Lung (tissue), 12 donors: ENCODE data around the gene ANTXR1. TPM values are rescaled to one million over a fixed set of nuclear protein-coding genes. Genes with fewer than 3 reads are reported as not detected.

ENCODE experiments used
- ATAC-seq: fragments of 200-7000 bp; cut with Tn5 transposase; one replicate; pipeline ENCODE4 v1.9.1; 2020; ENCODE audit warnings: moderate number of reproducible peaks; ENCODE audit not compliant: insufficient read depth, low FRiP score
- DNase-seq, 3 donors: peaks; one replicate each; pipeline ENCODE4 v3.0.0-alpha.2; 2013 to 2017
- H3K27ac ChIP-seq, 2 donors: one replicate each; pipeline ENCODE4 v1.5.1; 2013; ENCODE audit warnings: mild to moderate bottlenecking in 2 of 2, moderate library complexity in 2 of 2, control low read depth in 1 of 2, inconsistent platforms in 1 of 2, low read depth in 1 of 2, low read length in 1 of 2
- H3K27me3 ChIP-seq, 3 donors: one replicate each; pipeline ENCODE4 v1.5.1; 2013; ENCODE audit warnings: low read length in 2 of 3; ENCODE audit not compliant: control insufficient read depth in 3 of 3, insufficient read depth in 3 of 3
- H3K36me3 ChIP-seq, 4 donors: one replicate each; pipeline ENCODE4 v1.5.1; 2013; ENCODE audit warnings: low read length in 4 of 4, mild to moderate bottlenecking in 1 of 4, moderate library complexity in 1 of 4; ENCODE audit not compliant: control insufficient read depth in 4 of 4, insufficient read depth in 4 of 4
- H3K4me1 ChIP-seq, 5 donors: one replicate each; pipeline ENCODE4 v1.5.1; 2013; ENCODE audit warnings: low read length in 5 of 5, mild to moderate bottlenecking in 2 of 5, moderate library complexity in 1 of 5; ENCODE audit not compliant: control insufficient read depth in 5 of 5, insufficient read depth in 5 of 5
- H3K4me3 ChIP-seq: one replicate; pipeline ENCODE4 v1.5.1; 2013; ENCODE audit warnings: mild to moderate bottlenecking, control low read depth, moderate library complexity
- H3K9ac ChIP-seq, 2 donors: one replicate each; pipeline ENCODE4 v1.5.1; 2013; ENCODE audit warnings: low read length in 2 of 2, control low read depth in 1 of 2; ENCODE audit not compliant: insufficient read depth in 1 of 2
- H3K9me3 ChIP-seq, 4 donors: one replicate each; pipeline ENCODE4 v1.5.1; 2013; ENCODE audit warnings: low read length in 3 of 4, mild to moderate bottlenecking in 1 of 4, moderate library complexity in 1 of 4; ENCODE audit not compliant: control insufficient read depth in 4 of 4, insufficient read depth in 3 of 4
- CTCF ChIP-seq: IDR thresholded peaks from 2 replicates; pipeline ENCODE4 v1.5.1; 2012; ENCODE audit warnings: mild to moderate bottlenecking; ENCODE audit errors: control extremely low read depth, extremely low read depth
- WGBS, 2 donors: extraction: QIAGEN DNeasy Blood & Tissue Kit; methylation state at CpG; one replicate each; pipeline ENCODE4 v1.1.7; 2013; 5-methylcytosine and 5-hydroxymethylcytosine counted together
- polyA plus RNA-seq, 2 donors: library from polyadenylated mRNA; stranded (reverse); fragments of 200-250 nt; gene quantifications; one replicate each; pipeline ENCODE4 v1.2.1, GENCODE V29; 2013
- total RNA-seq, 2 donors: library from RNA; depleted of rRNA in 1 of 2; stranded (reverse); fragments of >200 nt in 1 of 2; gene quantifications; one replicate each; pipeline ENCODE4 v1.2.1, GENCODE V29; 2014 to 2021
- donor health status: control.
- donor health status: control.
- donor health status: Bipolar disorder and iron deficiency.
- donor health status: healthy.
- donor health status: DM: yes; HTN: yes; CAD: no.

The ANTXR1 gene
- total and polyA plus RNA-seq, 4 donors = 13.4 to 81.0 (median 34.8) TPM

DNA sequence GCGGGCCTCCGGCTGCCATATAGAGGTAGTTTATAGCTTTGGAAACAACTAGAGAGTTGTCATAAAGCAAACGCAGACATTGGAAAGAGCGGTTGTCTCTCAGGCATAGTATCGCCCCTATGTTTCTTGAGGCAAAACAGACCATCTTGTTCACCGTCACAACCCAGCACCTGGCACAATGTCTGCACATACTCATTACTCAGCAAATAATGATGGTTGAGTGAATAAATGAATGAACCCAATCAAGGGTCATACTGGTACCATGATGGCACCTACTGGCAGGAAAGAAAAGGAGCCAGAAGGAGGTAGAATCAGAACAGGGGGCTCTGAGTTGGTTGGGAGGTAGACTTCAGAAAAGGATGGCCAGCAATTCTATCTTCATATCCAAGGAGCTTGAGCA is 118.5 kb downstream of the ANTXR1 start:
- Histone ChIP-seq H3K36me3 (peaks cover 0 to 20% (median 11%) of the 10 kb centered on the region in 4 donors), H3K9me3 (no peaks in the 10 kb centered on the region), H3K27ac (no peak overlapping the region), H3K4me1 (peaks cover 0 to 3% (median 0%) of the 10 kb centered on the region in 5 donors), H3K9ac (no peak overlapping the region), H3K27me3 (no peaks in the 10 kb centered on the region), H3K4me3 (no peak overlapping the region)
- ATAC-seq (no peak), DNase-seq (no peak)
- TF ChIP-seq CTCF = no peak
- WGBS, 2 donors = 98% methylated on average over 6 of the region's 6 CpGs

DNA sequence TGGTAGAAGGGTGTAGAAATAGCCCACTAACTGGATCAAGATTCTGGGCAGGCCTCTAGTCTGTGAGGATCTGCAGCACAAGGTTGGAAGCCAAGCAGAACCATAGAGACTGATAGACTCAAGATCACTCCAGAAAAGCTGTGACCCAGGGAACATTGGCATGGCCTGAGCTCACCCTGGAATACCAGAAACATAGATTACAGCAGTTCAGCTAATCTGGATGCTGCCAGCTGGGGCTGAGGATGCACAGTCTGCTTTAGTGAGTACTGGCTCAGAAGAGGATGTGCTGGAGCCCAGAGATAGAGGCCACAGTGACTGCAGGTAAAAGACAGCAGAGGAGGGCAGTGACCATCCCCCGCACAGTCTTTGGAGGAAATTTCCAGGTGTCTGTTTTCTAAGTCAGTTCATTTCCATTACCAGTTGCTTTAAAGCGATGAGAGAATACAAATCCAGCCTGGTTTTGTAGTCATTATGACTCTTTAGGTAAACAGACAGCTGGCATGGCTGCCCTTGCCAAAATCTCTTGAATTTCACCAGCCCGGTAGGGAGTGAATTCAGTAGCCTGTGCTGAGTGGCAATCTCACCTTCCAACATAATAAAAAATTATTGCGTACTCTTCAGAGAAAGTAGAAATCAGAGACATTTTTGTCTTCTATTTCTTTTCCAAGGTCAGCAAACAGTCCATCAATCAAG is 119.2 kb downstream of the ANTXR1 start:
- no peak for ATAC-seq
- H3K36me3 ChIP-seq = peaks cover 0 to 16% (median 9%) of the 10 kb centered on the region in 4 donors
- peaks cover 0 to 3% (median 0%) of the 10 kb centered on the region in 5 donors for H3K4me1 ChIP-seq
- H3K9ac ChIP-seq = no peak overlapping the region
- TF ChIP-seq CTCF = no peak
- WGBS, 2 donors = 87 to 95% methylated on average over 4 of the region's 4 CpGs
- no peak for DNase-seq
- H3K27me3 ChIP-seq = no peaks in the 10 kb centered on the region
- no peak overlapping the region for H3K4me3 ChIP-seq
- H3K27ac ChIP-seq = no peak overlapping the region
- no peaks in the 10 kb centered on the region for H3K9me3 ChIP-seq

DNA sequence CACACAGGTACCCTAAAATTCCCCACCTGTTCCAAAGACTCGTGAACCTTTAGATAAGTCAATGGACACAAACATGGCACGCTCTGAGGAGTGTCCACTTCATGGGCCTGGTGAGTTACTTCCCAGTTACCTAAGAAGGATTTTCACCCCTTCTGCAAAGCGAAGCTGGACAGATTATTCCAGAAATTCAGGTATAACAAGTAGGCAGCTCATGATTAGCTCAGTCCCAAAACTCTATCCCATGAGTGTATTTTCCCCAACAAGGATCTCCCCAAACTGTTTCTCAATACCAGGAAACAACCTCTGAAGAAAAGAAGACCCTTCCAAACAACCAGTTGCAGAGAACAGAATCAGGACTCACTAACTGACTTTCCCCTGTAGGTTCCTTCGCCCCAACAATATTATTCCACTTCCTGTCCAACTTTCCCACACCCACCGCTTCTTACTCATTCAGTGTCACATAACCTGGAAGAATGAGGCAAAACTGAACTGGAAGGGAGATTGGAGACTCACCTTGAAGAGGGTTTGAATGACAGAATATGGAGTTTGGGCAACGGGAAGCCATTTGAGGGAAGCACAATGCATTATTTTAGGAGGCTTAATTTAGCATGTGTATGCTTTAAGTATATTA is 120.1 kb downstream of the ANTXR1 start:
- H3K27ac ChIP-seq = no peak overlapping the region
- no peak for TF ChIP-seq CTCF
- peaks cover 0 to 3% (median 0%) of the 10 kb centered on the region in 5 donors for H3K4me1 ChIP-seq
- WGBS, 2 donors = 93% methylated on average over 6 of the region's 6 CpGs
- H3K9me3 ChIP-seq = no peaks in the 10 kb centered on the region
- peaks cover 0 to 15% (median 8%) of the 10 kb centered on the region in 4 donors for H3K36me3 ChIP-seq
- H3K4me3 ChIP-seq = no peak overlapping the region
- DNase-seq (no peak), ATAC-seq (no peak)
- H3K27me3 ChIP-seq = no peaks in the 10 kb centered on the region
- H3K9ac ChIP-seq = no peak overlapping the region
